Left forelimb (tissue), 1 donor: ENCODE results near the gene EIF5A2.

ENCODE experiments used
- DNase-seq: peaks from one replicate; pipeline ENCODE4 v3.0.0-alpha.2; 2018; ENCODE audit warnings: low spot score

EIF5A2 gene

DNA sequence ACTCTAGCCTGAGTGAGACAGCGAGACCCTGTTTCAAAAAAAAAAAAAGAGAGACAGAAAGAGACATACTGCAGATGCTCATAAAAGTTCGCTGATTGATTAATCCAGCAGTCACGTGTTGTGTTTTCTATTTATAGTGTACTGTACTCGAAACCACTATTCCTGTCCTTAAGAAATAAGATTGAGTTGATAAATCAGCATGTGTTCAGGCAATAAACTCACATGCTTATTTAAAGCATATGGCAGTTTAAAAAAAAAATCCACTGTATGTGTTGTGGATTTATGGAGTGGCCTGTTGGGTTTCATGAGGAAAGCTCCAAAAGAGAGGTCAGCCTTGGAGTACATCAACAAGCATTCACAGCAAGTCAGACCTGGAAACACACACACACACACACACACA lies 56.1 kb downstream of the EIF5A2 start:
- no peak for DNase-seq

DNA sequence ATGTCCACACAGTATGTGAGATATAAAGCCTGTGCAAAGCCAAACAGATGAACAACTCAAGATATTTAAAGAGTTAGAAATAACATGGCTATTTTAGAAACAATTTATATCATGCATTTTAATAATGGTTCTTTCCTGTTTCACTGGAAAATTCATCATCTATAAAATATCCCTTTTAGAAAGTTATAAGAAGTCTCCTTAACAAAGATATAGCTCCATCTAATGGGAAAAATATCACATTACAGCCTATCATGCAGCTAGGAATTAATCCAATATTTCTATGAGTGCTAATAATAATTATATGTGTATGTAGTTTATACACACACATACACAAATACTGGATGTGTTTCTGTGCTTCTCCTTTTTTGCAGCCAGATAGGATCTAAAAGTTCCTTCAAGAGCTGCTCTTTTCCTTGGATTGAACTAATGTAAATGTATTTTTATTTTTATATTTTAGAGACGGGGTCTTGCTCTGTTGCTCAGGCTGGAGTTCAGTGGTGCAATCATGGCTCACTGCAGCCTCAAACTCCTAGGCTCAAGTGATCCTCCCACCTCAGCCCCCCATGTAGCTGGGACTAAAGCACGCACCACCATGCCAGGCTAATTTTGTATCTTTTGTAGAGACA lies 60.0 kb downstream of the EIF5A2 start:
- no peak for DNase-seq

DNA sequence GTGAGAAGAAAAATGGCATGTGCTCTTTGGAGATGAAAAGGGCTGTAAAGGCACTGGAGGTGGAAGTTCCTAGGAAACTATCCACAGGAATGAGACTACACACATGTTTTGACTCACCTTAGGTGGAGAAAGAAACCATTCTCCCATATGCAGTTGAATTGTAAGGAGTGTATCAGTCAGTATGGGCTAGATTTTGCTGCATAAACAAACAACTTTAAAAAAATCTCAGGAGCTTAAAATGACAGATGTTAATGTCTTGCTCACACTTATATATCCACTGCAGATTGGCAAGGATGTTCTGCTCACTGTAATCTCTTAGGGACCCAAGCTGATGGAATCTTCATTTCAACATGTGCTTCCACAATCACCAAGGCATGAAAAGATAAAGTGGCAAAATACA lies 64.1 kb downstream of the EIF5A2 start:
- no peak for DNase-seq

- no peak for DNase-seq
These were observed 68.1 kb downstream of the EIF5A2 start for GRCh38 chr3:170840291-170840859.

GRCh38 chr3:170839518-170840100 lies 68.8 kb downstream of the EIF5A2 start:
- DNase-seq = no peak
